H1 (cell line): ENCODE results near the gene DAPK2. TPM values are rescaled to one million over a fixed set of nuclear protein-coding genes. Genes with fewer than 3 reads are reported as not detected.
A peak's percentile ranks its signal among the peaks of the same experiment; 100 is the strongest.

Experiments
- CTCF ChIA-PET: fragments of 300-600 bp; sonication (Branson Sonifier 250); formaldehyde crosslinking; loops from one replicate; lab custom pipeline; 2021; ENCODE audit not compliant: partially characterized antibody; lab: Charles Lee
- POLR2A ChIA-PET: fragments of 300-600 bp; sonication (Branson Sonifier 250); formaldehyde crosslinking; loops from one replicate; lab custom pipeline; 2021; ENCODE audit warnings: inconsistent platforms; ENCODE audit not compliant: partially characterized antibody; lab: Charles Lee
- DNase-seq, 2 experiments: peaks; one replicate each; pipeline versions ENCODE4 v3.0.0 to v3.0.0-alpha.2; 2010 to 2022; ENCODE audit warnings: low spot score in 2 of 2, low read depth in 1 of 2, mixed read lengths in 1 of 2
- FAIRE-seq: peaks from 2 replicates; lab custom pipeline; 2011; peaks lifted over from hg19 to GRCh38; lab: Jason Lieb, UNC
- H2AFZ ChIP-seq: 2 replicates; pipeline ENCODE4 v1.8.1; 2012; ENCODE audit warnings: low read length, inconsistent platforms
- H2AK5ac ChIP-seq: 2 replicates; pipeline ENCODE4 v1.6.1; 2013; ENCODE audit warnings: low read depth, low read length
- H2BK120ac ChIP-seq: replicated peaks from 2 replicates; pipeline ENCODE3; 2013; ENCODE audit warnings: low read depth, low read length, inconsistent platforms
- H2BK12ac ChIP-seq: 2 replicates; pipeline ENCODE4 v1.6.1; 2013; ENCODE audit warnings: low read depth, low read length
- H2BK15ac ChIP-seq: 2 replicates; pipeline ENCODE4 v1.6.1; 2013; ENCODE audit warnings: low read length
- H2BK20ac ChIP-seq: 2 replicates; pipeline ENCODE4 v1.6.1; 2013; ENCODE audit warnings: low read length
- H2BK5ac ChIP-seq: 2 replicates; pipeline ENCODE4 v1.6.1; 2013; ENCODE audit warnings: low read depth, low read length
- H3K14ac ChIP-seq: 2 replicates; pipeline ENCODE4 v1.6.1; 2013; ENCODE audit warnings: inconsistent platforms; ENCODE audit not compliant: insufficient read length
- H3K18ac ChIP-seq: 2 replicates; pipeline ENCODE4 v1.6.1; 2013; ENCODE audit warnings: low read length; ENCODE audit errors: extremely low read depth
- H3K23ac ChIP-seq: 2 replicates; pipeline ENCODE4 v1.6.1; 2013; ENCODE audit warnings: inconsistent platforms; ENCODE audit not compliant: insufficient read length
- H3K23me2 ChIP-seq: 2 replicates; pipeline ENCODE4 v1.6.1; 2013; ENCODE audit warnings: low read depth, low read length
- H3K27ac ChIP-seq: 2 replicates; pipeline ENCODE4 v1.6.1; 2011; ENCODE audit warnings: low read depth, low read length, inconsistent platforms
- H3K27me3 ChIP-seq, 4 experiments: replicated peaks in 1 of 4; 1 replicate in 1 of 4; 2 replicates in 3 of 4; pipeline versions ENCODE4 v1.6.1 to v1.8.1; 2011 to 2013; ENCODE audit warnings: low read length in 3 of 4, mild to moderate bottlenecking in 3 of 4, inconsistent platforms in 2 of 4, mixed read lengths in 2 of 4, moderate library complexity in 1 of 4; ENCODE audit not compliant: control insufficient read depth in 3 of 4, insufficient read depth in 3 of 4; ENCODE audit errors: extremely low read depth in 1 of 4
- H3K36me3 ChIP-seq, 4 experiments: 2 replicates each; pipeline versions ENCODE4 v1.6.1 to v1.8.1; 2011 to 2013; ENCODE audit warnings: mild to moderate bottlenecking in 4 of 4, low read length in 3 of 4, moderate library complexity in 2 of 4, control low read depth in 1 of 4, inconsistent platforms in 1 of 4; ENCODE audit not compliant: insufficient read depth in 4 of 4, control insufficient read depth in 2 of 4
- H3K4ac ChIP-seq: replicated peaks from 2 replicates; pipeline ENCODE3; 2013; ENCODE audit warnings: low read length, low read depth, mixed read lengths, inconsistent platforms; ENCODE audit not compliant: insufficient read length
- H3K4me1 ChIP-seq, 4 experiments: replicated peaks in 1 of 4; 1 replicate in 1 of 4; 2 replicates in 3 of 4; pipeline versions ENCODE4 v1.6.1 to v1.8.1; 2011 to 2013; ENCODE audit warnings: low read length in 3 of 4, inconsistent platforms in 2 of 4, mixed read lengths in 1 of 4; ENCODE audit not compliant: insufficient read depth in 4 of 4, control insufficient read depth in 3 of 4
- H3K4me2 ChIP-seq, 2 experiments: 2 replicates each; pipeline versions ENCODE4 v1.6.1 to v1.8.1; 2011 to 2013; ENCODE audit warnings: low read depth in 2 of 2, low read length in 2 of 2, control low read depth in 1 of 2, inconsistent platforms in 1 of 2, mild to moderate bottlenecking in 1 of 2; ENCODE audit not compliant: insufficient read depth in 1 of 2
- H3K4me3 ChIP-seq, 4 experiments: fragments of 200-600, 300-600 bp in 1 of 4; sonication (generic), shearing (Covaris generic), sonication (Bioruptor Twin) in 1 of 4; 2 replicates each; pipeline versions ENCODE4 v1.5.1 to v1.8.1; 2011 to 2016; ENCODE audit warnings: low read length in 4 of 4, low read depth in 3 of 4, control low read depth in 2 of 4, inconsistent platforms in 2 of 4, mild to moderate bottlenecking in 2 of 4, mixed read lengths in 1 of 4, moderate library complexity in 1 of 4; ENCODE audit not compliant: insufficient read depth in 2 of 4; ENCODE audit errors: extremely low read depth in 1 of 4
- H3K56ac ChIP-seq: replicated peaks from 2 replicates; pipeline ENCODE3; 2013; ENCODE audit warnings: low read depth, mild to moderate bottlenecking, mixed read lengths, low read length, inconsistent platforms; ENCODE audit not compliant: insufficient read length
- H3K79me1 ChIP-seq: 2 replicates; pipeline ENCODE4 v1.6.1; 2013; ENCODE audit warnings: low read depth, low read length, control low read depth
- H3K79me2 ChIP-seq, 2 experiments: 2 replicates each; pipeline versions ENCODE4 v1.6.1 to v1.8.1; 2012 to 2013; ENCODE audit warnings: low read length in 2 of 2, mild to moderate bottlenecking in 2 of 2, inconsistent platforms in 1 of 2; ENCODE audit not compliant: insufficient read depth in 2 of 2, control insufficient read depth in 1 of 2
- H3K9ac ChIP-seq, 4 experiments: replicated peaks in 1 of 4; 1 replicate in 1 of 4; 2 replicates in 3 of 4; pipeline versions ENCODE4 v1.6.1 to v1.8.1; 2011 to 2013; ENCODE audit warnings: low read depth in 3 of 4, low read length in 3 of 4, control low read depth in 2 of 4, mild to moderate bottlenecking in 2 of 4, moderate library complexity in 2 of 4, inconsistent platforms in 1 of 4; ENCODE audit errors: extremely low read depth in 1 of 4
- H3K9me3 ChIP-seq, 2 experiments: 2 replicates each; pipeline versions ENCODE4 v1.6.1 to v1.8.1; 2012 to 2013; ENCODE audit warnings: mild to moderate bottlenecking in 2 of 2, moderate library complexity in 2 of 2, control low read depth in 1 of 2, inconsistent platforms in 1 of 2, low read depth in 1 of 2, low read length in 1 of 2, mixed read lengths in 1 of 2; ENCODE audit not compliant: insufficient read depth in 2 of 2
- H4K20me1 ChIP-seq, 2 experiments: replicated peaks in 1 of 2; 2 replicates each; pipeline versions ENCODE3 to v1.8.1; 2011 to 2013; ENCODE audit warnings: inconsistent platforms in 2 of 2, low read length in 2 of 2, mild to moderate bottlenecking in 1 of 2; ENCODE audit not compliant: insufficient read depth in 2 of 2, control insufficient read depth in 1 of 2
- H4K5ac ChIP-seq: 2 replicates; pipeline ENCODE4 v1.6.1; 2013; ENCODE audit warnings: low read length, low read depth, mixed read lengths, inconsistent platforms; ENCODE audit not compliant: insufficient read length
- H4K8ac ChIP-seq: 2 replicates; pipeline ENCODE4 v1.8.0; 2013; ENCODE audit warnings: mild to moderate bottlenecking, moderate library complexity, low read length, inconsistent platforms; ENCODE audit not compliant: insufficient read depth; ENCODE audit errors: extremely low read depth
- H4K91ac ChIP-seq: replicated peaks from 2 replicates; pipeline ENCODE3; 2013; ENCODE audit warnings: low read length, mixed read lengths, inconsistent platforms; ENCODE audit not compliant: insufficient read length
- CREB1 ChIP-seq: IDR thresholded peaks from 2 replicates; pipeline ENCODE4 v1.6.1; 2012; ENCODE audit warnings: inconsistent platforms
- CTBP2 ChIP-seq: IDR thresholded peaks from 2 replicates; pipeline ENCODE4 v1.7.0; 2011; ENCODE audit warnings: borderline replicate concordance, mild to moderate bottlenecking, moderate library complexity, mixed read lengths, low read length; ENCODE audit not compliant: insufficient read depth, insufficient read length
- CTCF ChIP-seq, 3 experiments: IDR thresholded peaks; 1 replicate in 2 of 3; 2 replicates in 1 of 3; pipeline versions ENCODE4 v1.5.1 to v1.6.1; 2011; ENCODE audit warnings: low read length in 3 of 3, mild to moderate bottlenecking in 3 of 3, inconsistent platforms in 2 of 3, low read depth in 1 of 3, moderate library complexity in 1 of 3; ENCODE audit not compliant: insufficient read depth in 1 of 3; ENCODE audit errors: control extremely low read depth in 1 of 3
- RAD21 ChIP-seq, 2 experiments: IDR thresholded peaks in 1 of 2; conservative IDR thresholded peaks in 1 of 2; 2 replicates each; pipeline ENCODE4 v1.6.1; 2011; ENCODE audit warnings: low read depth in 2 of 2, low read length in 2 of 2, improper control_type of control experiment in 1 of 2, inconsistent platforms in 1 of 2, mild to moderate bottlenecking in 1 of 2, moderate library complexity in 1 of 2
- WGBS, 2 experiments: shearing (Covaris generic) in 1 of 2; methylation state at CpG; one replicate each; pipeline versions ENCODE4 v1.1.6 to v1.1.7; 2013 to 2015; ENCODE audit warnings: low lambda C conversion rate in 2 of 2, mixed read lengths in 2 of 2, inconsistent platforms in 1 of 2, low coverage in 1 of 2, missing lambda C conversion rate in 1 of 2; ENCODE audit not compliant: insufficient replicate concordance in 2 of 2, insufficient coverage in 1 of 2, insufficient read length in 1 of 2; ENCODE audit errors: extremely low coverage in 1 of 2, missing lambda C conversion rate in 1 of 2; 5-methylcytosine and 5-hydroxymethylcytosine counted together
- polyA plus RNA-seq, 7 experiments: library from polyadenylated mRNA; depleted of rRNA in 3 of 7; stranded (reverse) in 5 of 7; unstranded in 2 of 7; fragments of >200 nt in 5 of 7; fragments of 200-250 nt in 2 of 7; gene quantifications; 1 replicate in 5 of 7; 2 replicates in 1 of 7; 4 replicates in 1 of 7; pipeline versions ENCODE4 v1.2.1 to v1.2.3, GENCODE V29; 2011 to 2013; ENCODE audit warnings: missing spikeins in 2 of 7, mixed read lengths in 2 of 7
- total RNA-seq: library from RNA; stranded (reverse); fragmentation: NEBNext Ultra II Directional; extraction: Animal tissue kit (Norgen Biotek cat#: 25700); gene quantifications from 2 replicates; pipeline ENCODE4 v1.2.1, GENCODE V29; 2021

The DAPK2 gene
- total and polyA plus RNA-seq, 2 of the 8 experiments (the other 6 are each of a cell fraction or from before 2014, with no cell fraction given): 1.8 to 2.9 TPM

GRCh38 chr15:63874616-63875015 is 171.7 kb downstream of the DAPK2 start:
- no peak for DNase-seq
- H3K4me2 ChIP-seq: no peak overlapping the region

More at GRCh38 chr15:63874616-63875015, 171.7 kb downstream of the DAPK2 start:
- no peak overlapping the region for H3K23ac ChIP-seq
- no peak overlapping the region for H2BK120ac ChIP-seq
- TF ChIP-seq CTBP2 (no peak), CTCF (IDR thresholded peaks at IDR 0.05; ENCODE audit: control extremely low read depth in 1 of 3, insufficient read depth in 1 of 3, low read depth in 1 of 3, low read length in 3 of 3) (no peak), CREB1 (no peak), RAD21 (IDR thresholded peaks at IDR 0.05 in 1 of 2, conservative IDR thresholded peaks at IDR 0.05 in 1 of 2; ENCODE audit: low read depth in 2 of 2, low read length in 2 of 2) (no peak)
- ChIA-PET POLR2A (no interaction called here), CTCF (no interaction called here)
- H3K4me1 ChIP-seq: peaks cover 0 to 15% (median 1%) of the 10 kb centered on the region in 4 experiments; a peak in 5 of 7 replicates
- no peaks in the 10 kb centered on the region for H3K36me3 ChIP-seq
- no peaks in the 10 kb centered on the region for H3K79me1 ChIP-seq
- FAIRE-seq: no peak
- peak overlapping the region; percentile 71 for H3K4ac ChIP-seq
- no peak overlapping the region for H4K91ac ChIP-seq
- H3K9ac ChIP-seq: no peak overlapping the region
- no peak overlapping the region for H2BK20ac ChIP-seq
- no peak overlapping the region for H4K5ac ChIP-seq
- H2AFZ ChIP-seq: no peak overlapping the region
- no peak overlapping the region for H2AK5ac ChIP-seq
- no peak overlapping the region for H3K27ac ChIP-seq
- no peak overlapping the region for H2BK15ac ChIP-seq
- H3K23me2 ChIP-seq: no peaks in the 10 kb centered on the region
- H3K4me3 ChIP-seq: no peak overlapping the region
- H2BK5ac ChIP-seq: no peak overlapping the region
- WGBS, 2 experiments: 72% methylated on average over 3 of the region's 4 CpGs; no CpG with 5 or more reads in 1 of the 2 experiments
- H3K79me2 ChIP-seq: no peaks in the 10 kb centered on the region
- no peaks in the 10 kb centered on the region for H4K20me1 ChIP-seq
- H2BK12ac ChIP-seq: no peak overlapping the region
- H3K18ac ChIP-seq: no peak overlapping the region
- peaks cover 0 to 4% of the 10 kb centered on the region in 2 experiments; a peak in 1 of 4 replicates for H3K9me3 ChIP-seq
- no peak overlapping the region for H3K56ac ChIP-seq
- H4K8ac ChIP-seq: no peak overlapping the region
- no peaks in the 10 kb centered on the region for H3K27me3 ChIP-seq
- H3K14ac ChIP-seq: no peak overlapping the region
